ENCODE measurements around the gene SLC4A11. TPM values are rescaled to one million over a fixed set of nuclear protein-coding genes. Genes with fewer than 3 reads are reported as not detected.

The SLC4A11 gene
- total RNA-seq, 2 experiments from 2014 or later = 0.08 to 0.60 TPM

- no peaks in the 10 kb centered on the region for H3K27me3 Mint-ChIP-seq
- no peak for TF ChIP-seq CTCF (IDR thresholded peaks at IDR 0.05)
- no peak overlapping the region for H3K4me3 Mint-ChIP-seq
- peaks cover 12% of the 10 kb centered on the region for H3K4me1 Mint-ChIP-seq (ENCODE audit: low read depth)
- H3K4me3 ChIP-seq (ENCODE audit: low read length) = no peak overlapping the region
- peaks cover 5% of the 10 kb centered on the region for H3K4me1 ChIP-seq (ENCODE audit: insufficient read depth, low read length)
- H3K9me3 Mint-ChIP-seq = no peaks in the 10 kb centered on the region
- peaks cover 6% of the 10 kb centered on the region for H3K36me3 Mint-ChIP-seq (ENCODE audit: low read depth)
- ChIA-PET POLR2A (interaction anchor here (0.7 kb wide), 1 partner anchor 18 kb away, joined by 3 read pairs; no protein-coding TSS in a partner anchor), CTCF (no interaction called here)
- H3K9me3 ChIP-seq (ENCODE audit: control insufficient read depth in 1 of 2, insufficient read depth in 1 of 2, low read length in 2 of 2) = no peaks in the 10 kb centered on the region
- no peak for ATAC-seq (ENCODE audit: poor library complexity)
- peaks cover 12% of the 10 kb centered on the region for H3K36me3 ChIP-seq (ENCODE audit: insufficient read depth, low read length)
- no peak overlapping the region for H3K27ac ChIP-seq (ENCODE audit: low read depth in 1 of 2, low read length in 2 of 2)
- no peaks in the 10 kb centered on the region for H3K27me3 ChIP-seq (ENCODE audit: control insufficient read depth in 1 of 2, insufficient read depth in 2 of 2, low read length in 2 of 2)
- DNase-seq = no peak
- intact Hi-C loops (cut with DNase I, micrococcal nuclease) = no loop called here
- H3K27ac Mint-ChIP-seq = no peak overlapping the region
Measured at GRCh38 chr20:3227936-3228749, 10.8 kb downstream of the SLC4A11 start.

- peaks cover 18% of the 10 kb centered on the region for H3K4me1 Mint-ChIP-seq (ENCODE audit: low read depth)
- H3K27me3 ChIP-seq (ENCODE audit: control insufficient read depth in 1 of 2, insufficient read depth in 2 of 2, low read length in 2 of 2) = no peaks in the 10 kb centered on the region
- CTCF ChIA-PET = no interaction called here
- no peaks in the 10 kb centered on the region for H3K27me3 Mint-ChIP-seq
- POLR2A ChIA-PET = interaction anchor here (0.7 kb wide), 1 partner anchor 18 kb away, joined by 3 read pairs; no protein-coding TSS in a partner anchor
- no peak for ATAC-seq (ENCODE audit: poor library complexity)
- H3K9me3 Mint-ChIP-seq = no peaks in the 10 kb centered on the region
- no peak overlapping the region for H3K27ac ChIP-seq (ENCODE audit: low read depth in 1 of 2, low read length in 2 of 2)
- peaks cover 11% of the 10 kb centered on the region for H3K4me1 ChIP-seq (ENCODE audit: insufficient read depth, low read length)
- H3K4me3 ChIP-seq (ENCODE audit: low read length) = no peak overlapping the region
- DNase-seq = no peak
- intact Hi-C loops (cut with DNase I, micrococcal nuclease) = no loop called here
- TF ChIP-seq CTCF (IDR thresholded peaks at IDR 0.05) = no peak
- no peaks in the 10 kb centered on the region for H3K9me3 ChIP-seq (ENCODE audit: control insufficient read depth in 1 of 2, insufficient read depth in 1 of 2, low read length in 2 of 2)
- no peak overlapping the region for H3K27ac Mint-ChIP-seq
- peaks cover 13% of the 10 kb centered on the region for H3K36me3 ChIP-seq (ENCODE audit: insufficient read depth, low read length)
- H3K4me3 Mint-ChIP-seq = no peak overlapping the region
- H3K36me3 Mint-ChIP-seq (ENCODE audit: low read depth) = peaks cover 12% of the 10 kb centered on the region
Measured at GRCh38 chr20:3227506-3227905, 11.5 kb downstream of the SLC4A11 start.

- intact Hi-C loops (cut with DNase I, micrococcal nuclease) = no loop called here
- DNase-seq (no peak), ATAC-seq (ENCODE audit: poor library complexity) (no peak)
- POLR2A ChIA-PET = no interaction called here
- no peak overlapping the region for H3K4me3 Mint-ChIP-seq
- no peaks in the 10 kb centered on the region for H3K27me3 Mint-ChIP-seq
- H3K9me3 Mint-ChIP-seq = no peaks in the 10 kb centered on the region
- Histone ChIP-seq H3K9me3 (ENCODE audit: control insufficient read depth in 1 of 2, insufficient read depth in 1 of 2, low read length in 2 of 2) (no peaks in the 10 kb centered on the region), H3K4me1 (ENCODE audit: insufficient read depth, low read length) (peaks cover 13% of the 10 kb centered on the region), H3K27me3 (ENCODE audit: control insufficient read depth in 1 of 2, insufficient read depth in 2 of 2, low read length in 2 of 2) (no peaks in the 10 kb centered on the region), H3K36me3 (ENCODE audit: insufficient read depth, low read length) (peaks cover 18% of the 10 kb centered on the region), H3K27ac (ENCODE audit: low read depth in 1 of 2, low read length in 2 of 2) (no peak overlapping the region), H3K4me3 (ENCODE audit: low read length) (no peak overlapping the region)
- H3K36me3 Mint-ChIP-seq (ENCODE audit: low read depth) = peaks cover 14% of the 10 kb centered on the region
- H3K4me1 Mint-ChIP-seq (ENCODE audit: low read depth) = peaks cover 20% of the 10 kb centered on the region
- no peak for TF ChIP-seq CTCF (IDR thresholded peaks at IDR 0.05)
- no peak overlapping the region for H3K27ac Mint-ChIP-seq
- CTCF ChIA-PET = no interaction called here
Measured at GRCh38 chr20:3226864-3227263, 12.1 kb downstream of the SLC4A11 start.

Measured in CD4-positive, alpha-beta T cell (primary cell).